A549 (cell line): ENCODE measurements around the gene UBAP1.

ENCODE experiments used
- CEBPB ChIP-seq, 2 experiments: fragments of >200 bp in 1 of 2; sonication (Bioruptor Twin) in 1 of 2; formaldehyde crosslinking in 1 of 2; IDR thresholded peaks; 2 replicates each; pipeline ENCODE4 v1.6.1; 2012 to 2016
- CHD2 ChIP-seq: fragments of 150-350 bp; IDR thresholded peaks from 2 replicates; pipeline ENCODE4 v1.6.1; 2014; ENCODE audit warnings: low read length; ENCODE audit not compliant: partially characterized antibody
- CHD4 ChIP-seq: fragments of 200-600 bp; sonication (generic); IDR thresholded peaks from 2 replicates; pipeline ENCODE4 v1.6.1; 2016; ENCODE audit warnings: antibody characterized with exemption, mild to moderate bottlenecking, borderline replicate concordance
- HDAC2 ChIP-seq: fragments of 200-600 bp; sonication (generic); IDR thresholded peaks from 2 replicates; pipeline ENCODE4 v1.6.1; 2016
- PHF8 ChIP-seq: fragments of 200-600 bp; sonication (generic); IDR thresholded peaks from 2 replicates; pipeline ENCODE4 v1.6.1; 2016; ENCODE audit warnings: low read depth, mild to moderate bottlenecking, antibody characterized with exemption, moderate library complexity, borderline replicate concordance
- RNF2 ChIP-seq: fragments of 200-600 bp; sonication (generic); IDR thresholded peaks from 2 replicates; pipeline ENCODE4 v1.6.1; 2016; ENCODE audit warnings: low read depth, mild to moderate bottlenecking, antibody characterized with exemption, moderate library complexity, borderline replicate concordance
- SMC3 ChIP-seq: fragments of >200 bp; sonication (Bioruptor Twin); formaldehyde crosslinking; IDR thresholded peaks from 3 replicates; pipeline ENCODE4 v1.6.1; 2018; ENCODE audit warnings: inconsistent platforms
- TF ChIP-seq, protein P1 (sequence below): fragments of >200 bp; sonication (Bioruptor Twin); formaldehyde crosslinking; IDR thresholded peaks from 3 replicates; pipeline ENCODE4 v1.5.1; 2016
- TF ChIP-seq, protein P2 (sequence below): fragments of 250-450 bp; sonication (Bioruptor Pico); IDR thresholded peaks from 2 replicates; pipeline ENCODE4 v1.5.0; 2021; ENCODE audit warnings: mild to moderate bottlenecking, moderate library complexity, borderline replicate concordance

DNA sequence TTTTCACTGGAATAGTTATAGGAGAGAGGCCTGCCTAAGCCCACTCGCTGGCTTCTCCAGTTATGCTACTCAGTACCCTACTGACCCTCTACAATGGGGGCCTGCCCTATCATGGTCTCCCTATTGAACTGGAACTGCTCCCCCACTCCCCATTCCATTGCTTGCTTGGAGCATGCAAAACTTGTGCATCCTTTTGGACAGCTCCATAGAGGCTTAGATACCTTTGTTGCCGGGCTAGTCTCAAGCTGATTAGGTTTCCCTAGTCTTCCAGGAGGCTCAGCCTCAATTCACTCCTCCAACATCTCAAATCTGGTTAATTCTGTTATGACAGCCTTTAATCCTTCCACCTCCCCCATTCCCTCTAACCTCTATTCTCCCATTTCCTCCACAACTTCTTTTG, 110.3 kb downstream of the UBAP1 start:
- TF ChIP-seq, protein P1, sequence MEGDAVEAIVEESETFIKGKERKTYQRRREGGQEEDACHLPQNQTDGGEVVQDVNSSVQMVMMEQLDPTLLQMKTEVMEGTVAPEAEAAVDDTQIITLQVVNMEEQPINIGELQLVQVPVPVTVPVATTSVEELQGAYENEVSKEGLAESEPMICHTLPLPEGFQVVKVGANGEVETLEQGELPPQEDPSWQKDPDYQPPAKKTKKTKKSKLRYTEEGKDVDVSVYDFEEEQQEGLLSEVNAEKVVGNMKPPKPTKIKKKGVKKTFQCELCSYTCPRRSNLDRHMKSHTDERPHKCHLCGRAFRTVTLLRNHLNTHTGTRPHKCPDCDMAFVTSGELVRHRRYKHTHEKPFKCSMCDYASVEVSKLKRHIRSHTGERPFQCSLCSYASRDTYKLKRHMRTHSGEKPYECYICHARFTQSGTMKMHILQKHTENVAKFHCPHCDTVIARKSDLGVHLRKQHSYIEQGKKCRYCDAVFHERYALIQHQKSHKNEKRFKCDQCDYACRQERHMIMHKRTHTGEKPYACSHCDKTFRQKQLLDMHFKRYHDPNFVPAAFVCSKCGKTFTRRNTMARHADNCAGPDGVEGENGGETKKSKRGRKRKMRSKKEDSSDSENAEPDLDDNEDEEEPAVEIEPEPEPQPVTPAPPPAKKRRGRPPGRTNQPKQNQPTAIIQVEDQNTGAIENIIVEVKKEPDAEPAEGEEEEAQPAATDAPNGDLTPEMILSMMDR, result no peak
- no peak for TF ChIP-seq CHD4
- no peak for TF ChIP-seq SMC3
- TF ChIP-seq PHF8, result no peak
- TF ChIP-seq, protein P2, sequence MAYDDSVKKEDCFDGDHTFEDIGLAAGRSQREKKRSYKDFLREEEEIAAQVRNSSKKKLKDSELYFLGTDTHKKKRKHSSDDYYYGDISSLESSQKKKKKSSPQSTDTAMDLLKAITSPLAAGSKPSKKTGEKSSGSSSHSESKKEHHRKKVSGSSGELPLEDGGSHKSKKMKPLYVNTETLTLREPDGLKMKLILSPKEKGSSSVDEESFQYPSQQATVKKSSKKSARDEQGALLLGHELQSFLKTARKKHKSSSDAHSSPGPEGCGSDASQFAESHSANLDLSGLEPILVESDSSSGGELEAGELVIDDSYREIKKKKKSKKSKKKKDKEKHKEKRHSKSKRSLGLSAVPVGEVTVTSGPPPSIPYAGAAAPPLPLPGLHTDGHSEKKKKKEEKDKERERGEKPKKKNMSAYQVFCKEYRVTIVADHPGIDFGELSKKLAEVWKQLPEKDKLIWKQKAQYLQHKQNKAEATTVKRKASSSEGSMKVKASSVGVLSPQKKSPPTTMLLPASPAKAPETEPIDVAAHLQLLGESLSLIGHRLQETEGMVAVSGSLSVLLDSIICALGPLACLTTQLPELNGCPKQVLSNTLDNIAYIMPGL (CRISPR knock-in tag), result no peak
- TF ChIP-seq HDAC2, result no peak
- TF ChIP-seq CEBPB (IDR thresholded peaks at IDR 0.05), result no peak
- TF ChIP-seq CHD2, result no peak
- TF ChIP-seq RNF2, result no peak
